RPMI8226 (cell line): ENCODE data around the gene CMIP.
A peak's percentile ranks its signal among the peaks of the same experiment; 100 is the strongest.

Experiments
- DNase-seq: peaks from one replicate; pipeline ENCODE4 v3.0.0-alpha.2; 2015

CMIP gene

GRCh38 chr16:81612351-81613163 lies 167.9 kb downstream of the CMIP start:
- DNase-seq: no peak

GRCh38 chr16:81614171-81614570 lies 169.6 kb downstream of the CMIP start:
- DNase-seq: no peak

- DNase-seq: no peak
Observed at GRCh38 chr16:81614654-81615359, 170.2 kb downstream of the CMIP start.

- no peak for DNase-seq
Observed at GRCh38 chr16:81615411-81615810, 170.8 kb downstream of the CMIP start.

GRCh38 chr16:81615833-81616232 lies 171.2 kb downstream of the CMIP start:
- DNase-seq: no peak

- DNase-seq: peak; percentile 7
Observed at GRCh38 chr16:81616321-81617020, 171.9 kb downstream of the CMIP start.

- no peak for DNase-seq
Observed at GRCh38 chr16:81617021-81617346, 172.4 kb downstream of the CMIP start.

- DNase-seq: no peak
Observed at GRCh38 chr16:81618187-81618586, 173.6 kb downstream of the CMIP start.

- no peak for DNase-seq
Observed at GRCh38 chr16:81618661-81619060, 174.1 kb downstream of the CMIP start.

- no peak for DNase-seq
Observed at GRCh38 chr16:81620029-81620428, 175.4 kb downstream of the CMIP start.

- no peak for DNase-seq
Observed at GRCh38 chr16:81620796-81621195, 176.2 kb downstream of the CMIP start.

- no peak for DNase-seq
Observed at GRCh38 chr16:81621496-81621895, 176.9 kb downstream of the CMIP start.

GRCh38 chr16:81623365-81624102 lies 178.9 kb downstream of the CMIP start:
- peak; percentile 55 for DNase-seq

GRCh38 chr16:81624403-81624759 lies 179.8 kb downstream of the CMIP start:
- DNase-seq: no peak

GRCh38 chr16:81624760-81625543 lies 180.3 kb downstream of the CMIP start:
- no peak for DNase-seq

GRCh38 chr16:81625544-81626153 lies 181.0 kb downstream of the CMIP start:
- no peak for DNase-seq

GRCh38 chr16:81626181-81626674 lies 181.6 kb downstream of the CMIP start:
- DNase-seq: no peak

GRCh38 chr16:81627024-81627423 lies 182.4 kb downstream of the CMIP start:
- no peak for DNase-seq

GRCh38 chr16:81627729-81628244 lies 183.2 kb downstream of the CMIP start:
- DNase-seq: no peak

- no peak for DNase-seq
Observed at GRCh38 chr16:81629034-81629802, 184.6 kb downstream of the CMIP start.
